Activated naive CD4-positive, alpha-beta T cell treated with anti-CD3 and anti-CD28 coated beads, Interleukin-2, amount 50 U/mL, for 16 hours (primary cell): Measurements from ENCODE around the gene IL36G.

Source experiments
- DNase-seq: peaks from one replicate; pipeline ENCODE4 v3.0.0-alpha.2; 2020

The IL36G gene

DNA sequence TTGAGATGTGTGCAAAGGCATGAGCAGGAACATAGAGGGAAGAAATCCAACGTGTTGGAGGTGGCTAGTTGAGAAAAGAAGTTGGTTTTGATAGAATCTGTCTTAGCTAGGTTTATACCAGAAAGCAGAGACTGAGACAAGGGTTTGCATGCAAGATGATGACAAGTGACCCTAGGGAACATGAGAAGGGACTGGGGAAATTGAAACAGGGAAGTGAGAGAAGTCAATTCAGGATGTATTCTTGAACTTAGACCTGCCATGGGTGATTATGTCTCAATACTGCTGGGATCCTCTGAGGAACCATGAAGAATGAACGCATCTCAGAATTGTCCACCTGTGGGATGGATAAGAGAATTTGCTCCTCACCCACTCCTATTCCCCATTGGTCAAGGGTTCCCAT is 47.9 kb downstream of the IL36G start:
- DNase-seq, result no peak

DNA sequence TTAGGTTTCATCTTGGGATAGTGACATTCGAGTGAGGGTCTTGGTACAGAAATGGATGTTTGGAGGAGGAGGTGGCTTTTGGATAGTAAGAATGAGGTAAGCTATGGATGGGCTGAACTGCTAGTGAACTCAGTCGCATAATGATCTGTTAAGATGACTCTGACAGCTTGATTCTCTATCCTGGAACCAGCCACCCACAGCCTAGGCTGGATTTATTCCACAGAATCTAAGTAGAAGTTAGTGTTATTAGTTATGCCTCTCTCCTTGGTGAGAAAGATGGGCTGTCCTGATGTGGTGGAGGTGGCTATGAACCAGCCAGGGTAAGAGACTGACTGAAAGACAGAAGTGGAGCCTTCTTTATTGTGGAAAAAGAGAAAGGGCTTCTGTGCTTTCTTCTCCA is 49.9 kb downstream of the IL36G start:
- DNase-seq, result no peak

DNA sequence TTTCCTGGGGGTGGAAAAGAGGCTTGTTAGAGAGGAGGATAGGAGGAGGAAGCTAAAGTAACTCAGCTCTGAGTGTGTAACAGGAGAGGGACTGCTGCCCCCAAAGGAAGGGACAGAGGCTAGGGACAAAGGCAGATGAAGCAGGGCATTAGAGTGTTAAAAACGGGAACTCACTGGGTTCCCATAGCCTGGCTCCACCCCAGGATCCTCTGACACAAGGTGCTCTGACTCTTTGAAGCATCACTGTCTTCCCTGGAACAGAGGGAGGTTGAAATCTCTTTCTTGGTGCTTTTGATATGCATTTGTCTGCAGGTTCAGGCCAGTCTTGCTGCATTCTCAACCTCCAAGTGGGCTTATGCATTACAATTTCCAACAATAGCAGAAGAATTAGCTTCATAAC is 50.3 kb downstream of the IL36G start:
- DNase-seq, result no peak

DNA sequence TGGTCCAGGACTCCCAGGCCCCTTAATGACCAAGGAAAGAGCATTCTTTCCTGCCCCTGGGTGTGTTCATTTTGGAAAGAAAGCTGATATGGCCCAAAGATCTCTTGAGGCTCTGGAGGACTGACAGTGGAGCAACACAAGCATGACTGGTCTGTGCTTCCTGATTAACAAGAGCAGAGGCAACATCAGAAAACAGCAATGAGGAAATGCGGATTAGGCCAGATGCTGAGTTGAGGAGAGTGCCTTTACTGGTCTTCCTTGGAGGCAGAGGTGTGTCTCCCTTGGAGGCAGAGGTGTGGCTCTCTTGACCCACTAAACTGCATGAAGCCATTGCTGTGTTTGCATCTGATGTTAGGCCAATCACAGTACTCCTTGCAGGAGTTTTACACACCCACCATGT is 54.9 kb downstream of the IL36G start:
- DNase-seq, result no peak

DNA sequence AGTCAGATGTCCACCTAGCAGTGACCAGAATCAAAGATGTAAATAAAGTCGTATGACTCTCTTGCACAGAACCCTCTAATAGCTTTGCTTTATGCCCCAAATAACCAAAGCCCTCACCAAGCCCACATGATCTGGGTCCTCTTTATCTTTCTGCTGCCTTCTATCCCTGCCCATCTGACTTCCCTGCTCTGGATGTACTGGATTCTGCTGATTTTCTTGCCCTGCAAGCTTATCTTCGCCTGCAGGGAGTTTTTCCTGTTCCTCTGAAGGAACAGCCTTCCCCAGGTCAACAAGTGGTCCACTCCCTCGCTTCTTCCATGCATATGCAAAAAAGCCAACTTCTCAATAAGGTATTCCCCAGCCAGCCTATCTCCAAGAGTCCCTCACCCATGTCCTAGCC is 56.2 kb downstream of the IL36G start:
- DNase-seq, result no peak
